IPS-18a (cell line): ENCODE data around the gene ANO8.
"Not testable (repeated sequence)": the region's sequence is repeated elsewhere in the genome, so short reads cannot be mapped to it uniquely, and the experiment has no call there.

ENCODE experiments used
- H3K27ac ChIP-seq: one replicate; pipeline ENCODE4 v1.5.1; 2013; ENCODE audit warnings: low read length
- H3K27me3 ChIP-seq: one replicate; pipeline ENCODE4 v1.6.1; 2013; ENCODE audit warnings: mild to moderate bottlenecking, low read length; ENCODE audit not compliant: control insufficient read depth, insufficient read depth
- H3K36me3 ChIP-seq: one replicate; pipeline ENCODE4 v1.6.1; 2013; ENCODE audit warnings: low read depth, low read length; ENCODE audit not compliant: control insufficient read depth
- H3K4me1 ChIP-seq: one replicate; pipeline ENCODE4 v1.6.1; 2013; ENCODE audit warnings: low read depth, low read length; ENCODE audit not compliant: control insufficient read depth
- H3K4me3 ChIP-seq: one replicate; pipeline ENCODE4 v1.5.1; 2013; ENCODE audit warnings: low read length
- H3K9ac ChIP-seq: one replicate; pipeline ENCODE4 v1.6.1; 2013; ENCODE audit warnings: mild to moderate bottlenecking, low read length, moderate library complexity
- H3K9me3 ChIP-seq: one replicate; pipeline ENCODE4 v1.6.1; 2013; ENCODE audit warnings: low read depth, low read length; ENCODE audit not compliant: control insufficient read depth

ANO8 gene

DNA sequence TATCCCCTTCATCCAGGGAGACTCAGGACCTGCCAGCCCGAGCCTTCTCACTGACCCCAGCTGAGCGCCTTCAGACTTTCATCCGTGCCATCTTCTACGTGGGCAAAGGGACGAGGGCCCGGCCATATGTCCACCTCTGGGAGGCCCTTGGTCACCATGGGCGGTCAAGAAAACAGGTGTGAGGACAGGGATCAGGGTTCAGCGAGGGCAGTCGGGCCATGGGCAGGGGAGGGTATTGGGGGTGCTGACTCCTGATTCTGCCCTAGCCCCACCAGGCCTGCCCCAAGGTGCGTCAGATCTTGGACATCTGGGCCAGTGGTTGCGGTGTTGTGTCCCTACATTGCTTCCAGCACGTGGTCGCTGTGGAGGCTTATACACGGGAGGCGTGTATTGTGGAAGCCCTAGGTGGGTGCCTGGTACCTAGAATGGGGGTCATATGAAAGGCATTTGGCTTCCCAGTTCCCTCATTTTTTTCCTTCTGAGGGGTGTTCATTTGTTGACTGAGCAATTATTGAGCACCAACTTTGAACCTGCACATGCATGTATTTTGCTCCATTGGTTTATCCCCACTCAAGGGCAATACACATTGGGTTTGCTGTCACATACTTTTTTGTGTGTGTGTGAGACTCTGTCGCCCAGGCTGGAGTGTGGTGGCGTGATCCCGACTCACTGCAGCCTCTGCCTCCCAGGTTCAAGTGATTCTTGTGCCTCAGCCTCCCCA lies 49.1 kb downstream of the ANO8 start:
- Histone ChIP-seq H3K4me3 (no peak overlapping the region), H3K36me3 (no peaks in the 10 kb centered on the region), H3K9ac (no peak overlapping the region), H3K27me3 (peaks cover 19% of the 10 kb centered on the region), H3K27ac (no peak overlapping the region), H3K9me3 (no peaks in the 10 kb centered on the region), H3K4me1 (no peaks in the 10 kb centered on the region)

DNA sequence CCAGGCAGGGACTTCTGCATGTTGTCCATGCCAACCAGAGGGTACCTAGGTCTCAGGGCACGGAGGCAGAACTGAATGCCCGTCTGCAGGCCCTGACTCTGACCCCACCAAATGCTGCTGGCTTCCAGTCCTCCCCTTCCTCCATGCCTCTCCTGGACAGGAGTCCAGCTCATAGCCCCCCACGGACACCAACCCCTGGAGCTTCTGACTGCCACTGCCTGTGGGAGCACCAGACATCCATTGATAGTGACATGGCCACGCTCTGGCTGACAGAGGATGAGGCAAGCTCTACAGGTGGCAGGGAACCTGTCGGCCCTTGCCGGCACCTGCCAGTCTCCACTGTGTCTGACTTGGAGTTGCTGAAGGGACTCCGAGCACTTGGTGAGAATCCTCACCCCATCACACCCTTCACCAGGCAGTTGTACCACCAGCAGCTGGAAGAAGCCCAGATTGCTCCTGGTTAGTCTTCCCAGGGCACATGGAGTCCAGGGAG lies 51.1 kb downstream of the ANO8 start:
- no peaks in the 10 kb centered on the region for H3K4me1 ChIP-seq
- no peaks in the 10 kb centered on the region for H3K9me3 ChIP-seq
- H3K36me3 ChIP-seq, result peaks cover 6% of the 10 kb centered on the region
- no peak overlapping the region for H3K27ac ChIP-seq
- H3K4me3 ChIP-seq, result no peak overlapping the region
- peaks cover 19% of the 10 kb centered on the region for H3K27me3 ChIP-seq
- H3K9ac ChIP-seq, result no peak overlapping the region

DNA sequence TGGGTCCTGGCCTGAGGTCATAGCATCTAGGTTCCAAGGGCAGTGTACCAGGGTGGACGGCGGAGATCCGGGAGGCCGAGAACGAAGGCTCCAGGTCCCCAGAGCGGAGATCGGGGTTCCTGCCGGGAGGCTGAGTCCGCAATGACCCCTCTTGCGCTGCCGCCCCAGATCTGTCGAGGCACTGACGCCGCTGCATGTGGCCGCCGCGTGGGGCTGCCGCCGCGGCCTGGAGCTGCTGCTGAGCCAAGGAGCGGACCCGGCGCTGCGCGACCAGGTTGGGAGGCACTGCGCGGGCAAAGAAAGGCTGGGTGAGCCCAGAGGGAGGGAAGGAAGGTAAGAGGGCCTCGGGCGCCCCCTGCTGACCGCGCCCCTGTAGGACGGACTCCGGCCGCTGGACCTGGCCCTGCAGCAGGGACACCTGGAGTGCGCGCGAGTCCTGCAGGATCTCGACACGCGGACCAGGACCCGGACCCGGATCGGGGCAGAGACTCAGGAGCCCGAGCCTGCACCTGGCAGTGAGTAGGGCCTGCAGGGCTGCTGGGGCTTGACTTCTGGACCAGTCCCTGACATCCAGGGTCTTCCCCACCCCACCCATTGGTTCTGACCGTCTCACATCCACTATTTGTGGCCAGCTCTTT lies 52.0 kb downstream of the ANO8 start:
- Histone ChIP-seq H3K9me3 (no peaks in the 10 kb centered on the region), H3K9ac (no peak overlapping the region), H3K4me1 (no peaks in the 10 kb centered on the region), H3K27ac (no peak overlapping the region), H3K27me3 (peaks cover 19% of the 10 kb centered on the region), H3K4me3 (peak overlapping the region; percentile 49), H3K36me3 (peaks cover 6% of the 10 kb centered on the region)

DNA sequence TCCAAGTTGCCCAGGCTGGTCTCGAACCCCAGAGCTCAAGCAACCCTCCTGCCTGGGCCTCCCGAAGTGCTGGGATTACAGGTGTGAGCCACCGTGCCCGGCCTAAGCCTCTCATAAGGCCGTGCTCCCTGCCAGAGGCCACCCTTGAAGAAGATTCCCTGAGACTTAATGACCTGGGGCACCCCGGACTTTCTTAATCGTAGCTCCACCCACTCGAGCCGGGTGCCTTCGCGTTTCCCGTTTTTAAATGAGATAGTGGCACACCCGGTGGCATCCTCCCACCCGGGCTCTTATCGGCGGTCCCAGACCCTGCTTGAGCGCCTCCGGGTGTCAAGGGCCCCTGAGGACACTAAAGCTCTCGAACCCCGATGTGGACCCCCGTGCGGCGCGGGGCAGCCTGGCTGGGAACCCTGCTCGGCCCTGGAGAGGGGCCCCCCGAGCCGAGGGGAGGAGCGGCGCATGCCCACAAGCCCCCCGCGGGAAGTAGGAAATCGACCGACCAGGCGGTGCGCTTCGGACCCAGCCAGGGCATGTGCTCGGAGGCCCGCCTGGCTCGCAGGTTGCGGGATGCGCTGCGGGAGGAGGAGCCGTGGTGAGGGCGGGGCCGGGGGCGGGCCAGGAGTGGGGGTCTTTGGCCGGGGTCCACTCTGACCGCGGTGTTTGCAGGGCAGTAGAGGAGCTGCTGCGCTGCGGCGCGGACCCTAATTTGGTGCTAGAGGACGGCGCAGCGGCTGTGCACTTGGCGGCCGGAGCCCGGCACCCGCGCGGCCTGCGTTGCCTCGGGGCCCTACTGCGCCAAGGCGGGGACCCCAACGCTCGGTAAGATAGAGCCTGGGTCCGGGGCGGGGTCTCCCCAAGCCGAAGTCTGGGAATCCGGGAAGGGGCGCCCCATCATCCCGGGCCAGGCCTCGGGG lies 53.0 kb downstream of the ANO8 start, which contains the start of gene ANKLE1:
Gene ANKLE1 (plus strand): TSS at position 511 of the 914 bp plus-strand sequence. CDS start 20 bp downstream, at position 531.
- H3K27me3 ChIP-seq, result peaks cover 19% of the 10 kb centered on the region
- H3K4me1 ChIP-seq, result no peaks in the 10 kb centered on the region
- H3K27ac ChIP-seq, result no peak within 1 kb of the TSS
- H3K9me3 ChIP-seq, result no peaks in the 10 kb centered on the region
- H3K9ac ChIP-seq, result no peak within 1 kb of the TSS
- peak within 1 kb of the TSS; percentile 49 for H3K4me3 ChIP-seq
- peaks cover 6% of the 10 kb centered on the region for H3K36me3 ChIP-seq

DNA sequence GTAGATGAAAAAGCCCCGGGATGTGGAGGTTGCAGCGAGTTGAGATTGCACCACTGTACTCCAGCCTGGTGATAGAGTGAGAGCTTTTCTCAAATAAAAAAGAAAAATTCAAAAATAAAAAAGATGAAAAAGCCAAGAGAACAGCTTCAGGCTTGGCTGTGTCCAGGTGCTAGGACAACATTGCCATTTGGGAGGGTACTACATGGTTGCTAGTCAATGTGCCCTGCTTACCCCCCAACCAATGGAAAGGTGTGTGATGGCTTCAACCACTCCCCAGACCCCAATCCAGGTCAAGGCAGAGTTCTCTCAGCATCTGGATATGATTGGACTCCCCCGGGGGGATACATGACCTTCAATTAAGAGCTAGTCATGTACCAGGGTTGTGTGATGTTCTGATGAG lies 55.2 kb downstream of the ANO8 start:
- no peak overlapping the region for H3K9ac ChIP-seq
- no peaks in the 10 kb centered on the region for H3K9me3 ChIP-seq
- peaks cover 19% of the 10 kb centered on the region for H3K27me3 ChIP-seq
- peaks cover 18% of the 10 kb centered on the region for H3K36me3 ChIP-seq
- no peaks in the 10 kb centered on the region for H3K4me1 ChIP-seq
- no peak overlapping the region for H3K27ac ChIP-seq
- no peak overlapping the region for H3K4me3 ChIP-seq

DNA sequence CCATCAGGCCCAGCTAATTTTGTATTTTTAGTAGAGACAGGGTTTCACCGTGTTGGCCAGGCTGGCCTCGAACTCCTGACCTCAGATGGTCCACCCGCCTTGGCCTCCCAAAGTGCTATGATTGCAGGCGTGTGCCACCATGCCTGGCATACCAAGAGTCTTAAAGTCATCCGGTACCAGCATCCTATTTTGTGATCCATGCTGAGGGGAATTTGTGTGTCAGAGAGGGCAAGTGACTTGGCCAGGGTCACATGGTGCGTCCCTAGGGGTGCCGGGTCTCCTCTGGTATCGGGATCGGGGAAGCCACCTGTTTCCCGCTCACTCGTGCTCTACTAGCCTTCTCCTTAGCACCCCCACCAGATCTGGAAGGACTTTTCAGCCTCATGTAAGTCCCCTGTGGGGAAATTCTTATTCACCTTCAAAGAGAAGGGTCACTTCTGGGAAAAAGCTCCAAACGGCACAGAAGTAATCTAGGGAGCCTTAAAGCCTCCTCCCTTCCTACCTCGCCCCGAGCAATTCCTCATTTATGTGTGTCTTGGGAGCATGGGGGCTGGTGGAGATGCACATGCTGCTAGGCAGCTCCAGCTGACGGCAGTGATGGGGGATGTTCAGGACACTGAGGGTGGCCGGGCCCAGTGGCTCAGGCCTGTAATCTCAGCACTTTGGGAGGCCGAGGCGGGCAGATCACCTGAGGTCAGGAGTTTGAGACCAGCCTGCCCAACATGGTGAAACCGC lies 59.0 kb downstream of the ANO8 start:
- H3K4me3 ChIP-seq, result no peak overlapping the region
- H3K27ac ChIP-seq, result no peak overlapping the region
- no peak overlapping the region for H3K9ac ChIP-seq
- no peaks in the 10 kb centered on the region for H3K27me3 ChIP-seq
- no peaks in the 10 kb centered on the region for H3K4me1 ChIP-seq
- peaks cover 37% of the 10 kb centered on the region for H3K36me3 ChIP-seq
- no peaks in the 10 kb centered on the region for H3K9me3 ChIP-seq

DNA sequence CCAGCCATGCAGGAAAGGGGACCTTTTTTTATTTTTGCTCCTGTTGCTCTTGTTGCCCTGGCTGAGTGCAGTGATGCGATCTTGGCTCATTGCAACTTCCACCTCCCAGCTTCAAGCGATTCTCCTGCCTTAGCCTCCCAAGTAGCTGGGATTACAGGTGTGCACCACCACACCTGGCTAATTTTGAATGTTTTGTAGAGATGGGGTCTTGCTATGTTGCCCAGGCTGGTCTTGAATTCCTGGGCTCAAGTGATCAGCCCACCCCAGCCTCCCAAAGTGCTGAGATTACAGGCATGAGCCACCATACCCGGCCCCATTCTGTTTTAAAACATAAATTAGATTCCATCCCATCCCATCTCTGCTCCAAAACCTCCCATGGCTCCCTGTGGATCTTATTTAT lies 59.8 kb downstream of the ANO8 start:
- H3K27me3 ChIP-seq, H3K9ac ChIP-seq, H3K4me1 ChIP-seq, H3K27ac ChIP-seq, H3K9me3 ChIP-seq, H3K4me3 ChIP-seq: not testable (repeated sequence)
- peaks cover 37% of the 10 kb centered on the region for H3K36me3 ChIP-seq
